Fibroblast of mammary gland (primary cell): Measurements from ENCODE around the gene FLOT1.

Experiments used
- DNase-seq: peaks from one replicate; pipeline ENCODE4 v3.0.0-alpha.2; 2010; ENCODE audit warnings: low read depth
- H3K4me3 ChIP-seq: 2 replicates; pipeline ENCODE4 v1.5.1; 2011; ENCODE audit warnings: low read depth, mild to moderate bottlenecking, low read length, moderate library complexity; ENCODE audit not compliant: control insufficient read depth
- CTCF ChIP-seq: conservative IDR thresholded peaks from 2 replicates; pipeline ENCODE4 v1.5.1; 2011; ENCODE audit warnings: low read depth, low read length, inconsistent platforms; ENCODE audit not compliant: control insufficient read depth, insufficient read depth

The FLOT1 gene

GRCh38 chr6:30743099-30744053 lies 889 bp upstream of the FLOT1 start:
- H3K4me3 ChIP-seq, result peak overlapping the region; percentile 94
- DNase-seq, result peak; percentile 49
- TF ChIP-seq CTCF, result no peak

GRCh38 chr6:30741789-30742315 lies 635 bp downstream of the FLOT1 start:
- DNase-seq, result no peak
- H3K4me3 ChIP-seq, result peak overlapping the region; percentile 94
- no peak for TF ChIP-seq CTCF

- no peak for DNase-seq
- no peak for TF ChIP-seq CTCF
- peak overlapping the region; percentile 94 for H3K4me3 ChIP-seq
These were observed 1.3 kb downstream of the FLOT1 start for GRCh38 chr6:30741063-30741779.

GRCh38 chr6:30740540-30740870 lies 2.0 kb downstream of the FLOT1 start:
- no peak for TF ChIP-seq CTCF
- no peak for DNase-seq
- no peak overlapping the region for H3K4me3 ChIP-seq

GRCh38 chr6:30738532-30738931 lies 4.0 kb downstream of the FLOT1 start:
- no peak overlapping the region for H3K4me3 ChIP-seq
- TF ChIP-seq CTCF, result no peak
- DNase-seq, result no peak

- H3K4me3 ChIP-seq, result no peak overlapping the region
- no peak for TF ChIP-seq CTCF
- no peak for DNase-seq
These were observed 6.7 kb downstream of the FLOT1 start for GRCh38 chr6:30735668-30736314.
